ENCODE measurements around the gene ERC2. TPM values are rescaled to one million over a fixed set of nuclear protein-coding genes. Genes with fewer than 3 reads are reported as not detected.

Gene ERC2
- total RNA-seq, 1 experiment from 2014 or later: 0.77 TPM

DNA sequence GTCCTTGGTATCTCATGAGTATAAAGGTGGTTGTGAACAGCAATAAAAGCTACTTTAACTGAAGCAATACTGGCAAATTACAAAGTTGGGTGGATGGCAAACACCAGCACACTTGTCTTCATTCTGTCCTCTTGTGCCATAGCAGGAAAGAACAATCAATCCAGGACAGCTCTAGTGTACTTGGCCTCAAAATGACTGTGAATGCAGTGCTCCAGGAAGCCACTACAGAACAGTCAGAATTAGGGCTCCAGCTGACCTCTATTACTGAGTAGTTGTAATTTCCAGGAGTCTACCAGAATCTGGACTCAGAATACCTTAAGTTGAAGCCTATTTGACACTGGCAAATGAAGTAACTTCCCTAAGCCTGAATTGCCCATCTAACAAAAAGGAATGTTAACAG is 642.2 kb downstream of the ERC2 start:
- Histone ChIP-seq H3K9ac (ENCODE audit: low read length) (no peak overlapping the region), H3K4me1 (ENCODE audit: insufficient read depth, low read length) (no peaks in the 10 kb centered on the region), H3K79me2 (ENCODE audit: low read length) (no peaks in the 10 kb centered on the region), H3K9me3 (ENCODE audit: low read length) (no peaks in the 10 kb centered on the region), H3K4me2 (ENCODE audit: low read length) (no peak overlapping the region), H3K4me3 (ENCODE audit: low read length) (no peak overlapping the region), H4K20me1 (ENCODE audit: low read length) (no peaks in the 10 kb centered on the region), H3K36me3 (ENCODE audit: low read depth, low read length) (no peaks in the 10 kb centered on the region), H3K9me2 (replicated peaks; ENCODE audit: low read length) (no peaks in the 10 kb centered on the region; the same call in 1 of the 2 replicates), H3F3A (ENCODE audit: low read length, unreplicated experiment) (no peaks in the 10 kb centered on the region), H3K27ac (ENCODE audit: low read length) (no peak overlapping the region), H3K27me3 (ENCODE audit: low read length) (no peaks in the 10 kb centered on the region), H2AFZ (ENCODE audit: low read length) (no peak overlapping the region)
- intact Hi-C loops (cut with micrococcal nuclease): no loop called here
- POLR2A ChIA-PET (ENCODE audit: unreplicated experiment): no interaction called here
- TF ChIP-seq, protein P1, sequence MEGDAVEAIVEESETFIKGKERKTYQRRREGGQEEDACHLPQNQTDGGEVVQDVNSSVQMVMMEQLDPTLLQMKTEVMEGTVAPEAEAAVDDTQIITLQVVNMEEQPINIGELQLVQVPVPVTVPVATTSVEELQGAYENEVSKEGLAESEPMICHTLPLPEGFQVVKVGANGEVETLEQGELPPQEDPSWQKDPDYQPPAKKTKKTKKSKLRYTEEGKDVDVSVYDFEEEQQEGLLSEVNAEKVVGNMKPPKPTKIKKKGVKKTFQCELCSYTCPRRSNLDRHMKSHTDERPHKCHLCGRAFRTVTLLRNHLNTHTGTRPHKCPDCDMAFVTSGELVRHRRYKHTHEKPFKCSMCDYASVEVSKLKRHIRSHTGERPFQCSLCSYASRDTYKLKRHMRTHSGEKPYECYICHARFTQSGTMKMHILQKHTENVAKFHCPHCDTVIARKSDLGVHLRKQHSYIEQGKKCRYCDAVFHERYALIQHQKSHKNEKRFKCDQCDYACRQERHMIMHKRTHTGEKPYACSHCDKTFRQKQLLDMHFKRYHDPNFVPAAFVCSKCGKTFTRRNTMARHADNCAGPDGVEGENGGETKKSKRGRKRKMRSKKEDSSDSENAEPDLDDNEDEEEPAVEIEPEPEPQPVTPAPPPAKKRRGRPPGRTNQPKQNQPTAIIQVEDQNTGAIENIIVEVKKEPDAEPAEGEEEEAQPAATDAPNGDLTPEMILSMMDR (conservative IDR thresholded peaks at IDR 0.05; ENCODE audit: low read depth, low read length): no peak
- TF ChIP-seq EZH2phosphoT487 (IDR thresholded peaks at IDR 0.05; ENCODE audit: borderline replicate concordance, low read length) (no peak), EZH2 (IDR thresholded peaks at IDR 0.05; ENCODE audit: low read length, unreplicated experiment) (no peak)
- BruUV-seq (replicated peaks): no TSS peak
- CTCF ChIA-PET: no interaction called here
- ATAC-seq (no peak), DNase-seq (no peak)

DNA sequence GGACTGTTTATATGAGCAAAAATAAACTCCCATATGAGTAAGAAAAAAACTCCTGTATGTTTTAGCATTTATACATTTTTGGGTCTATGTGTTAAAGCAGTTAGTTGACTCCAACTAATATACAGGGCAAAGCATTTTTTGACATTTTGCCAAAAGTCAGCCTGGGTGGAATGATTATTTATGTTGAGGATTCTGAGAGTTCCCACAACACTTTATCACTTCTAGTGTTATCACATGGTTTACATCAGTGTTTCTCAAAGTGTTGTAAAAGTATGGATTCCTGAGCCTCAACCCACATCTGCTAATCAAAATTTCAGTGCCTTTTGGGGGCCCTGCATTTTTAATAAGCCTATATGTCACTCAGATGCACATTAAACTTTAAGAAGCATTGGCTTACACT is 643.9 kb downstream of the ERC2 start:
- Histone ChIP-seq H3K27me3 (ENCODE audit: low read length) (no peaks in the 10 kb centered on the region), H3K9ac (ENCODE audit: low read length) (no peak overlapping the region), H3K4me1 (ENCODE audit: insufficient read depth, low read length) (no peaks in the 10 kb centered on the region), H3K4me2 (ENCODE audit: low read length) (no peak overlapping the region), H2AFZ (ENCODE audit: low read length) (no peak overlapping the region), H3K4me3 (ENCODE audit: low read length) (no peak overlapping the region), H3K9me3 (ENCODE audit: low read length) (no peaks in the 10 kb centered on the region), H3K9me2 (replicated peaks; ENCODE audit: low read length) (no peaks in the 10 kb centered on the region; the same call in 1 of the 2 replicates), H4K20me1 (ENCODE audit: low read length) (no peaks in the 10 kb centered on the region), H3F3A (ENCODE audit: low read length, unreplicated experiment) (no peaks in the 10 kb centered on the region), H3K36me3 (ENCODE audit: low read depth, low read length) (no peaks in the 10 kb centered on the region), H3K27ac (ENCODE audit: low read length) (no peak overlapping the region), H3K79me2 (ENCODE audit: low read length) (no peaks in the 10 kb centered on the region)
- BruUV-seq (replicated peaks): no TSS peak
- intact Hi-C loops (cut with micrococcal nuclease): no loop called here
- TF ChIP-seq EZH2 (IDR thresholded peaks at IDR 0.05; ENCODE audit: low read length, unreplicated experiment) (no peak), EZH2phosphoT487 (IDR thresholded peaks at IDR 0.05; ENCODE audit: borderline replicate concordance, low read length) (no peak)
- TF ChIP-seq, protein P1 (conservative IDR thresholded peaks at IDR 0.05; ENCODE audit: low read depth, low read length): no peak
- ATAC-seq: no peak
- CTCF ChIA-PET: no interaction called here
- POLR2A ChIA-PET (ENCODE audit: unreplicated experiment): no interaction called here
- DNase-seq: no peak

DNA sequence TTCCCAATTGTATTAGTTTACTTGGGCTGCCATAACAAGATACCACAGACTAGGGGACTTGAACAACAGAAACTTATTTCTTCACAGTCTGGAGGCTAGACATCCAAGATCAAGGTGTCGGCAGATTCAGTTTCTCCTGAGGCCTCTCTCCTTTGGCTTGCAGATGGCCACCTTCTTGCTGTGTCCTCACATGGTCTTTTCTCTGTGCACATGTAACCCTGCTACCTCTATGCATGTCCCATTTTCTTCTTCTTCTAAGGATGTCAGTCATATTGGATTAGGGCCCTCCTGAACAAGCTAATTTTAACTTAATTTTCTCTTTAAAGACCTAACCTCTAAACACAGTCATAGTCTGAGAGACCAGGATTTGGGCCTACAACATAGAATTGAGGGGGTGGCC is 644.4 kb downstream of the ERC2 start:
- no peaks in the 10 kb centered on the region for H3K9me3 ChIP-seq (ENCODE audit: low read length)
- no peaks in the 10 kb centered on the region for H3K27me3 ChIP-seq (ENCODE audit: low read length)
- H3K4me3 ChIP-seq (ENCODE audit: low read length): no peak overlapping the region
- no peaks in the 10 kb centered on the region for H3K79me2 ChIP-seq (ENCODE audit: low read length)
- no peak overlapping the region for H3K27ac ChIP-seq (ENCODE audit: low read length)
- no peaks in the 10 kb centered on the region for H3K36me3 ChIP-seq (ENCODE audit: low read depth, low read length)
- no TSS peak for BruUV-seq (replicated peaks)
- DNase-seq: no peak
- H3K9ac ChIP-seq (ENCODE audit: low read length): no peak overlapping the region
- H3K9me2 ChIP-seq (replicated peaks; ENCODE audit: low read length): no peaks in the 10 kb centered on the region; the same call in 1 of the 2 replicates
- POLR2A ChIA-PET (ENCODE audit: unreplicated experiment): no interaction called here
- H3K4me1 ChIP-seq (ENCODE audit: insufficient read depth, low read length): no peaks in the 10 kb centered on the region
- H2AFZ ChIP-seq (ENCODE audit: low read length): no peak overlapping the region
- TF ChIP-seq, protein P1 (conservative IDR thresholded peaks at IDR 0.05; ENCODE audit: low read depth, low read length): no peak
- TF ChIP-seq EZH2 (IDR thresholded peaks at IDR 0.05; ENCODE audit: low read length, unreplicated experiment) (no peak), EZH2phosphoT487 (IDR thresholded peaks at IDR 0.05; ENCODE audit: borderline replicate concordance, low read length) (no peak)
- no peak overlapping the region for H3K4me2 ChIP-seq (ENCODE audit: low read length)
- H4K20me1 ChIP-seq (ENCODE audit: low read length): no peaks in the 10 kb centered on the region
- intact Hi-C loops (cut with micrococcal nuclease): no loop called here
- no peaks in the 10 kb centered on the region for H3F3A ChIP-seq (ENCODE audit: low read length, unreplicated experiment)
- no peak for ATAC-seq
- CTCF ChIA-PET: no interaction called here

Data from PC-3 (cell line).